WI38 (cell line): ENCODE results near the gene NUDT14.

Source experiments
- H3K4me3 ChIP-seq: 2 replicates; pipeline ENCODE4 v1.5.1; 2011; ENCODE audit warnings: low read depth, mild to moderate bottlenecking, control low read depth, low read length
- CTCF ChIP-seq: IDR thresholded peaks from 2 replicates; pipeline ENCODE4 v1.5.1; 2012; ENCODE audit warnings: low read depth, mild to moderate bottlenecking, control low read depth, low read length

Gene NUDT14

GRCh38 chr14:105166571-105167302 is 14.4 kb downstream of the NUDT14 start:
- no peak for TF ChIP-seq CTCF
- H3K4me3 ChIP-seq, result no peak overlapping the region

- H3K4me3 ChIP-seq, result no peak overlapping the region
- no peak for TF ChIP-seq CTCF
Observed at GRCh38 chr14:105165761-105166485, 15.2 kb downstream of the NUDT14 start.

GRCh38 chr14:105165134-105165704 is 15.9 kb downstream of the NUDT14 start:
- no peak for TF ChIP-seq CTCF

GRCh38 chr14:105163040-105163742 is 17.9 kb downstream of the NUDT14 start:
- H3K4me3 ChIP-seq, result no peak overlapping the region
- TF ChIP-seq CTCF, result no peak

More at GRCh38 chr14:105165134-105165704, 15.9 kb downstream of the NUDT14 start:
- H3K4me3 ChIP-seq, result no peak overlapping the region

GRCh38 chr14:105162669-105162979 is 18.5 kb downstream of the NUDT14 start:
- TF ChIP-seq CTCF, result no peak
- no peak overlapping the region for H3K4me3 ChIP-seq

- H3K4me3 ChIP-seq, result no peak overlapping the region
- no peak for TF ChIP-seq CTCF
Observed at GRCh38 chr14:105161964-105162668, 19.0 kb downstream of the NUDT14 start.
